ENCODE measurements around the gene ARL15. TPM values are rescaled to one million over a fixed set of nuclear protein-coding genes. Genes with fewer than 3 reads are reported as not detected.

Gene ARL15
- total RNA-seq (2021; fragmentation: NEBNext Ultra II Directional; extraction: Animal tissue kit (Norgen Biotek cat#: 25700)) (21.2 and 22.5 TPM in 2 replicates), polyA plus RNA-seq (2011; rRNA removed) (7.6 and 9.9 TPM in 2 replicates), polyA minus RNA-seq (2011; rRNA and poly(A)+ RNA removed) (55.0 and 72.9 TPM in 2 replicates)
- 9.6 TPM for polyA plus RNA-seq (2011; cell fraction: cytosol; rRNA removed)
- 17.3 TPM for polyA plus RNA-seq (2011; cell fraction: nucleus; rRNA removed)
- 9.6 to 15.4 TPM (median 12.0 TPM) in 4 replicates for polyA plus RNA-seq (2012, experiment 1 of 2)
- 1.8 TPM for polyA plus RNA-seq (2012, experiment 2 of 2)
- polyA plus RNA-seq (2013, experiment 1 of 2), result 13.6 TPM
- polyA plus RNA-seq (2013, experiment 2 of 2), result 13.9 TPM
- 14.3 TPM for polyA minus RNA-seq (2011; cell fraction: cytosol; rRNA and poly(A)+ RNA removed)
- polyA minus RNA-seq (2011; cell fraction: nucleus; rRNA and poly(A)+ RNA removed), result 145 TPM
- long read RNA-seq, experiment 1, partial matches to known transcripts, result 0 of 8 reads
- long read RNA-seq, experiment 1, other reads (novel, unspliced or antisense), result 6 of 8 reads
- long read RNA-seq, experiment 2, partial matches to known transcripts, result 0 of 1 reads
- long read RNA-seq, experiment 2, other reads (novel, unspliced or antisense), result 1 of 1 reads

DNA sequence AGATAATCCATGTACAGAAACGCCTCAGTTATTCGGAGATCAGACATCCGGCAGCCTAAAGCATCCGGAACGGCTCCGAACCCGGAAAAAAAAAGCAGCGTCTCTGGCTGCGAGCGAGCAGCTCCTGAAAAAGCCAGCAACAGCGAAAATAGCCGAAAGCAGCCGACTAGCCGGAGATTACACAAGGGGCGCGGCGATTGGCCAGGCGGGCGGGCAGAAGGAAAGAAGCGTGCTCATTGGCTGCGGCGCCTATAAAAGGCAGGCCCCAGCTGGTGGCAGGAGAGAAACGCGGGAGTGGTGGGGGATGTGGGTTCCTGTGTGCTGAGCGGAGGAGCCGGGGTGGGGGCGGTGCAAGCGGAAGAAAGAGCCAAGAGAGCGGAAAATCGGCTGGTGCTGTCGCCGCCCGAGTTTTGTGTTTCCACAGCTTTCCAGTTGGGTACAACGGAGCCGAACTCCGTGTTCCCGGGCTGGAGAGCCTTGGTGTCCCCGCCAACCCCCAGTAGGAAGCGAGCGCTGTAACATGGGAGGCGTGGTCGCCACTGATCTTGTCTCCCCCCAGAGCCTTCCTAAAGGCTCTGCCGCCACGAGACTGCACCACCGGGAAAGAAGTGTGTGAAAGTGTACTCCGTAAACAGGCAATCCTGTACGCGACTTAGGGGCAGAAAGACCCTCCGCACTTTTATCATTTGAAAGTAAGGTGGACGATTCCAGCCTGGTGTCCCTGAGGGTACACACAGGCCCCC lies at the start of gene ARL15:
Gene ARL15 (minus strand): TSS at position 141 of the 743 bp plus-strand sequence.
- no peaks in the 10 kb centered on the region for H3K36me3 ChIP-seq (ENCODE audit: control insufficient read depth in 2 of 4, insufficient read depth in 4 of 4, low read length in 3 of 4)
- peak within 1 kb of the TSS; percentile 82 for H2BK12ac ChIP-seq (ENCODE audit: low read depth, low read length)
- peaks cover 0 to 6% (median 3%) of the 10 kb centered on the region in 4 experiments; a peak in 4 of 7 replicates for H3K4me1 ChIP-seq (replicated peaks in 1 of 4; ENCODE audit: control insufficient read depth in 3 of 4, insufficient read depth in 4 of 4, low read length in 3 of 4)
- no peak within 1 kb of the TSS for H2BK20ac ChIP-seq (ENCODE audit: low read length)
- peak within 1 kb of the TSS; percentile 50 for H4K5ac ChIP-seq (ENCODE audit: insufficient read length, low read depth, low read length)
- H3K27me3 ChIP-seq (replicated peaks in 1 of 4; ENCODE audit: control insufficient read depth in 3 of 4, extremely low read depth in 1 of 4, insufficient read depth in 3 of 4, low read length in 3 of 4), result peaks cover 0 to 2% (median 0%) of the 10 kb centered on the region in 4 experiments; a peak in 1 of 7 replicates
- no peak within 1 kb of the TSS for H2AK5ac ChIP-seq (ENCODE audit: low read depth, low read length)
- peak within 1 kb of the TSS; percentile 81 to 86 (median 84) for H3K4me3 ChIP-seq (ENCODE audit: extremely low read depth in 1 of 4, insufficient read depth in 2 of 4, low read depth in 3 of 4, low read length in 4 of 4)
- peak within 1 kb of the TSS; percentile 75 for H3K56ac ChIP-seq (replicated peaks; ENCODE audit: insufficient read length, low read depth, low read length)
- peak; percentile 24 for FAIRE-seq
- peak; percentile 89 to 99 for DNase-seq (ENCODE audit: low read depth in 1 of 2, low spot score in 2 of 2)
- no peak within 1 kb of the TSS for H3K14ac ChIP-seq (ENCODE audit: insufficient read length)
- POLR2A ChIA-PET (ENCODE audit: partially characterized antibody), result interaction anchor here (0.6 to 3.0 kb wide), 48 partner anchors 9 to 393 kb away, joined by 3 to 27 read pairs (median 4); partner anchors contain the start of gene SNX18
- H3K79me2 ChIP-seq (ENCODE audit: control insufficient read depth in 1 of 2, insufficient read depth in 2 of 2, low read length in 2 of 2), result peaks cover 3 to 36% of the 10 kb centered on the region in 2 experiments; a peak in 3 of 4 replicates
- H3K4ac ChIP-seq (replicated peaks; ENCODE audit: insufficient read length, low read depth, low read length), result no peak within 1 kb of the TSS
- CTCF ChIA-PET (ENCODE audit: partially characterized antibody), result interaction anchor here (0.7 to 4.2 kb wide), 14 partner anchors 9 to 179 kb away, joined by 3 to 26 read pairs (median 4); no protein-coding TSS in a partner anchor
- peak within 1 kb of the TSS; percentile 91 for H2AFZ ChIP-seq (ENCODE audit: low read length)
- H3K79me1 ChIP-seq (ENCODE audit: low read depth, low read length), result no peaks in the 10 kb centered on the region
- H3K9ac ChIP-seq (replicated peaks in 1 of 4; ENCODE audit: extremely low read depth in 1 of 4, low read depth in 3 of 4, low read length in 3 of 4), result peak within 1 kb of the TSS; percentile 80 to 95 (median 87)
- WGBS, 2 experiments (ENCODE audit: extremely low coverage in 1 of 2, insufficient coverage in 1 of 2, insufficient read length in 1 of 2, insufficient replicate concordance in 2 of 2, low coverage in 1 of 2, low lambda C conversion rate in 2 of 2, missing lambda C conversion rate in 1 of 2), result 1% methylated on average over 50 of the region's 50 CpGs; no CpG with 5 or more reads in 1 of the 2 experiments
- peak within 1 kb of the TSS; percentile 89; the same call in 1 of the 2 replicates for H4K8ac ChIP-seq (ENCODE audit: extremely low read depth, insufficient read depth, low read length)
- H3K27ac ChIP-seq (ENCODE audit: low read depth, low read length), result peak within 1 kb of the TSS; percentile 60
- H2BK5ac ChIP-seq (ENCODE audit: low read depth, low read length), result peak within 1 kb of the TSS; percentile 57
- peak within 1 kb of the TSS; percentile 82 to 94 for H3K4me2 ChIP-seq (ENCODE audit: insufficient read depth in 1 of 2, low read depth in 2 of 2, low read length in 2 of 2)
- H3K23me2 ChIP-seq (ENCODE audit: low read depth, low read length), result peaks cover 15% of the 10 kb centered on the region
- H3K23ac ChIP-seq (ENCODE audit: insufficient read length), result no peak within 1 kb of the TSS
- H3K9me3 ChIP-seq (ENCODE audit: insufficient read depth in 2 of 2, low read depth in 1 of 2, low read length in 1 of 2), result no peaks in the 10 kb centered on the region
- H4K20me1 ChIP-seq (replicated peaks in 1 of 2; ENCODE audit: control insufficient read depth in 1 of 2, insufficient read depth in 2 of 2, low read length in 2 of 2), result peaks cover 0 to 4% of the 10 kb centered on the region in 2 experiments
- H3K18ac ChIP-seq (ENCODE audit: extremely low read depth, low read length), result peak within 1 kb of the TSS; percentile 86
- no peak within 1 kb of the TSS for H2BK120ac ChIP-seq (replicated peaks; ENCODE audit: low read depth, low read length)
- H2BK15ac ChIP-seq (ENCODE audit: low read length), result peak within 1 kb of the TSS; percentile 16; the same call in 1 of the 2 replicates
- peak within 1 kb of the TSS; percentile 87 for H4K91ac ChIP-seq (replicated peaks; ENCODE audit: insufficient read length, low read length)
- TF ChIP-seq EGR1 (IDR thresholded peaks at IDR 0.05; ENCODE audit: borderline replicate concordance, low read depth, low read length) (peak; percentile 17; the same call in 1 of the 2 replicates), POLR2AphosphoS5 (IDR thresholded peaks at IDR 0.05; ENCODE audit: low read depth, low read length) (peak; percentile 99), TAF1 (IDR thresholded peaks at IDR 0.05; ENCODE audit: low read depth, low read length) (peak; percentile 97), CHD1 (IDR thresholded peaks at IDR 0.05; ENCODE audit: low read depth, low read length) (no peak), JUN (IDR thresholded peaks at IDR 0.05; ENCODE audit: low read depth, low read length) (no peak), SP1 (IDR thresholded peaks at IDR 0.05; ENCODE audit: low read depth, low read length) (peak; percentile 67; the same call in 1 of the 2 replicates), EP300 (IDR thresholded peaks at IDR 0.05; ENCODE audit: borderline replicate concordance in 1 of 2, low read depth in 2 of 2, low read length in 2 of 2) (no peak), TEAD4 (IDR thresholded peaks at IDR 0.05; ENCODE audit: low read depth, low read length) (0 out of 2 replicates have a peak, but pooled peaks have one; percentile 4)
- TF ChIP-seq, protein P1, sequence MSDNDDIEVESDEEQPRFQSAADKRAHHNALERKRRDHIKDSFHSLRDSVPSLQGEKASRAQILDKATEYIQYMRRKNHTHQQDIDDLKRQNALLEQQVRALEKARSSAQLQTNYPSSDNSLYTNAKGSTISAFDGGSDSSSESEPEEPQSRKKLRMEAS (IDR thresholded peaks at IDR 0.05), result peak; percentile 24; the same call in 1 of the 2 replicates

Data from H1 (cell line).